Testis (tissue), 2 donors: ENCODE data around the gene FCHSD2.

ENCODE experiments used
- CTCF ChIP-seq, 3 experiments: fragments of 450-650 bp in 2 of 3; fragments of 200-600 bp in 1 of 3; sonication (generic) in 1 of 3; IDR thresholded peaks; one replicate each; pipeline ENCODE4 v1.5.1; 2016 to 2019; ENCODE audit warnings: antibody characterized with exemption in 3 of 3, mild to moderate bottlenecking in 2 of 3, moderate library complexity in 1 of 3
- POLR2A ChIP-seq: fragments of 450-650 bp; IDR thresholded peaks from one replicate; pipeline ENCODE4 v1.6.1; 2017; ENCODE audit warnings: antibody characterized with exemption, mild to moderate bottlenecking, moderate library complexity

- TF ChIP-seq CTCF (IDR thresholded peaks at IDR 0.05) (no peak), POLR2A (no peak)
Observed at GRCh38 chr11:72863091-72863490, 279.0 kb downstream of the FCHSD2 start.
